HUES64 (cell line): ENCODE results near the gene MAPK8IP3.

Experiments
- H3K27ac ChIP-seq: 2 replicates; pipeline ENCODE4 v1.7.0; 2013; ENCODE audit warnings: low read depth, low read length, inconsistent platforms
- H3K27me3 ChIP-seq: 2 replicates; pipeline ENCODE4 v1.6.1; 2013; ENCODE audit warnings: mild to moderate bottlenecking, low read length; ENCODE audit not compliant: insufficient read depth
- H3K36me3 ChIP-seq: 2 replicates; pipeline ENCODE4 v1.6.1; 2013; ENCODE audit warnings: mild to moderate bottlenecking, low read length; ENCODE audit not compliant: insufficient read depth
- H3K4me1 ChIP-seq: 2 replicates; pipeline ENCODE4 v1.6.1; 2013; ENCODE audit warnings: mild to moderate bottlenecking, low read length, moderate library complexity; ENCODE audit not compliant: insufficient read depth
- H3K4me3 ChIP-seq: 2 replicates; pipeline ENCODE4 v1.5.1; 2013; ENCODE audit warnings: mild to moderate bottlenecking, low read length, moderate library complexity
- H3K9ac ChIP-seq: 2 replicates; pipeline ENCODE4 v1.6.1; 2013; ENCODE audit warnings: mild to moderate bottlenecking, low read depth, low read length
- H3K9me3 ChIP-seq: 2 replicates; pipeline ENCODE4 v1.6.1; 2013; ENCODE audit warnings: low read depth, low read length; ENCODE audit not compliant: insufficient read depth
- WGBS: fragments of 150-250, 120-280 bp; methylation state at CpG from one replicate; pipeline ENCODE4 v1.1.7; 2013; ENCODE audit warnings: missing lambda C conversion rate; 5-methylcytosine and 5-hydroxymethylcytosine counted together

MAPK8IP3 gene

GRCh38 chr16:1771864-1772361 lies 65.9 kb downstream of the MAPK8IP3 start:
- Histone ChIP-seq H3K9ac (peak overlapping the region; percentile 98), H3K36me3 (peaks cover 36% of the 10 kb centered on the region), H3K27ac (peak overlapping the region; percentile 86), H3K4me1 (no peaks in the 10 kb centered on the region; the same call in 1 of the 2 replicates), H3K9me3 (no peaks in the 10 kb centered on the region), H3K4me3 (peak overlapping the region; percentile 93), H3K27me3 (no peaks in the 10 kb centered on the region)
- 2% methylated on average over 22 of the region's 22 CpGs for WGBS

- H3K27ac ChIP-seq = peak within 1 kb of the TSS; percentile 86
- H3K9me3 ChIP-seq = no peaks in the 10 kb centered on the region
- H3K4me3 ChIP-seq = peak within 1 kb of the TSS; percentile 93
- H3K27me3 ChIP-seq = no peaks in the 10 kb centered on the region
- peaks cover 36% of the 10 kb centered on the region for H3K36me3 ChIP-seq
- WGBS = 1% methylated on average over 53 of the region's 53 CpGs
- H3K9ac ChIP-seq = peak within 1 kb of the TSS; percentile 98
- H3K4me1 ChIP-seq = no peaks in the 10 kb centered on the region; the same call in 1 of the 2 replicates
Measured at GRCh38 chr16:1772362-1772907, 66.4 kb downstream of the MAPK8IP3 start, which contains the start of gene EME2. Gene EME2, plus strand, starts transcription at chr16:1772810. Its CDS starts 418 bp downstream, at chr16:1773228.

- no peaks in the 10 kb centered on the region for H3K27me3 ChIP-seq
- no peaks in the 10 kb centered on the region; the same call in 1 of the 2 replicates for H3K4me1 ChIP-seq
- H3K4me3 ChIP-seq = peak within 1 kb of the TSS; percentile 93
- H3K9me3 ChIP-seq = no peaks in the 10 kb centered on the region
- peaks cover 33% of the 10 kb centered on the region for H3K36me3 ChIP-seq
- H3K9ac ChIP-seq = peak within 1 kb of the TSS; percentile 98
- H3K27ac ChIP-seq = peak within 1 kb of the TSS; percentile 86
- WGBS = under 1% methylated on average over 108 of the region's 108 CpGs
Measured at GRCh38 chr16:1772908-1773702, 67.1 kb downstream of the MAPK8IP3 start, which contains the start of gene MRPS34. Gene MRPS34, minus strand, starts transcription at chr16:1773134. Its CDS starts 15 bp downstream, at chr16:1773119.

- Histone ChIP-seq H3K9me3 (no peaks in the 10 kb centered on the region), H3K9ac (peak overlapping the region; percentile 98), H3K27me3 (no peaks in the 10 kb centered on the region), H3K27ac (peak overlapping the region; percentile 86; the same call in 1 of the 2 replicates), H3K4me1 (no peaks in the 10 kb centered on the region; the same call in 1 of the 2 replicates), H3K36me3 (peaks cover 29% of the 10 kb centered on the region), H3K4me3 (peak overlapping the region; percentile 93)
- WGBS = 33% methylated on average over 45 of the region's 45 CpGs
Measured at GRCh38 chr16:1773703-1774447, 67.9 kb downstream of the MAPK8IP3 start.

- H3K4me3 ChIP-seq = peak overlapping the region; percentile 93
- no peaks in the 10 kb centered on the region for H3K27me3 ChIP-seq
- H3K9me3 ChIP-seq = no peaks in the 10 kb centered on the region
- 0 out of 2 replicates have a peak overlapping the region, but pooled peaks have one; percentile 98 for H3K9ac ChIP-seq
- H3K36me3 ChIP-seq = peaks cover 30% of the 10 kb centered on the region
- 93% methylated on average over 7 of the region's 7 CpGs for WGBS
- no peak overlapping the region for H3K27ac ChIP-seq
- H3K4me1 ChIP-seq = no peaks in the 10 kb centered on the region; the same call in 1 of the 2 replicates
Measured at GRCh38 chr16:1774448-1774780, 68.4 kb downstream of the MAPK8IP3 start.

GRCh38 chr16:1775006-1775845 lies 69.2 kb downstream of the MAPK8IP3 start:
- Histone ChIP-seq H3K27me3 (no peaks in the 10 kb centered on the region), H3K9ac (0 out of 2 replicates have a peak overlapping the region, but pooled peaks have one; percentile 98), H3K4me1 (no peaks in the 10 kb centered on the region; the same call in 1 of the 2 replicates), H3K9me3 (no peaks in the 10 kb centered on the region), H3K4me3 (no peak overlapping the region), H3K36me3 (peaks cover 30% of the 10 kb centered on the region), H3K27ac (no peak overlapping the region)
- WGBS = 95% methylated on average over 30 of the region's 30 CpGs

GRCh38 chr16:1775846-1776671 lies 70.1 kb downstream of the MAPK8IP3 start:
- peaks cover 35% of the 10 kb centered on the region for H3K36me3 ChIP-seq
- WGBS = 96% methylated on average over 28 of the region's 28 CpGs

GRCh38 chr16:1776672-1776955 lies 70.6 kb downstream of the MAPK8IP3 start:
- Histone ChIP-seq H3K9me3 (no peaks in the 10 kb centered on the region), H3K4me3 (no peak overlapping the region), H3K4me1 (no peaks in the 10 kb centered on the region; the same call in 1 of the 2 replicates), H3K9ac (no peak overlapping the region), H3K27me3 (no peaks in the 10 kb centered on the region), H3K27ac (no peak overlapping the region), H3K36me3 (peaks cover 35% of the 10 kb centered on the region)
- 97% methylated on average over 13 of the region's 13 CpGs for WGBS

More at GRCh38 chr16:1775846-1776671, 70.1 kb downstream of the MAPK8IP3 start:
- Histone ChIP-seq H3K9me3 (no peaks in the 10 kb centered on the region), H3K4me1 (no peaks in the 10 kb centered on the region; the same call in 1 of the 2 replicates), H3K4me3 (no peak overlapping the region), H3K27me3 (no peaks in the 10 kb centered on the region), H3K9ac (no peak overlapping the region), H3K27ac (no peak overlapping the region)

GRCh38 chr16:1776991-1777374 lies 71.0 kb downstream of the MAPK8IP3 start:
- H3K4me3 ChIP-seq = no peak overlapping the region
- 95% methylated on average over 22 of the region's 22 CpGs for WGBS
- H3K4me1 ChIP-seq = no peaks in the 10 kb centered on the region; the same call in 1 of the 2 replicates
- peaks cover 35% of the 10 kb centered on the region for H3K36me3 ChIP-seq
- H3K9ac ChIP-seq = no peak overlapping the region
- no peak overlapping the region for H3K27ac ChIP-seq
- no peaks in the 10 kb centered on the region for H3K9me3 ChIP-seq
- no peaks in the 10 kb centered on the region for H3K27me3 ChIP-seq
